Measurements from ENCODE around the gene TNFRSF25. TPM values are rescaled to one million over a fixed set of nuclear protein-coding genes. Genes with fewer than 3 reads are reported as not detected.

TNFRSF25 gene
- total RNA-seq, 4 donors from 2014 or later = 31.0 to 88.4 (median 61.5) TPM

- TF ChIP-seq POLR2A (IDR thresholded peaks at IDR 0.05) (no peak), CTCF (IDR thresholded peaks at IDR 0.05) (no peak)
- H3K36me3 ChIP-seq = no peaks in the 10 kb centered on the region
- peak overlapping the region; percentile 18 to 54 (median 40) for H3K4me3 ChIP-seq
- peaks cover 0 to 16% of the 10 kb centered on the region in 2 donors for H3K27me3 ChIP-seq
- DNase-seq = no peak
- H3K4me1 ChIP-seq = peaks cover 0 to 29% (median 8%) of the 10 kb centered on the region in 4 donors
- no peaks in the 10 kb centered on the region for H3K9me3 ChIP-seq
- H3K27ac ChIP-seq = peak overlapping the region in 1 of 4 donors; percentile 11
These were observed 18.8 kb upstream of the TNFRSF25 start for GRCh38 chr1:6484826-6485167.

GRCh38 chr1:6483761-6484117 lies 17.8 kb upstream of the TNFRSF25 start:
- Histone ChIP-seq H3K27me3 (peaks cover 0 to 16% of the 10 kb centered on the region in 2 donors), H3K27ac (no peak overlapping the region), H3K4me3 (no peak overlapping the region), H3K4me1 (peaks cover 0 to 20% (median 8%) of the 10 kb centered on the region in 4 donors), H3K9me3 (no peaks in the 10 kb centered on the region), H3K36me3 (no peaks in the 10 kb centered on the region)
- no peak for TF ChIP-seq POLR2A (IDR thresholded peaks at IDR 0.05)
- no peak for TF ChIP-seq CTCF (IDR thresholded peaks at IDR 0.05)
- no peak for DNase-seq

- DNase-seq = peak in 2 of 3 donors; percentile 82 to 84
- H3K4me3 ChIP-seq = no peak overlapping the region
- H3K27ac ChIP-seq = peak overlapping the region in 1 of 4 donors; percentile 60
These were observed 17.2 kb upstream of the TNFRSF25 start for GRCh38 chr1:6483017-6483760.

GRCh38 chr1:6481820-6482219 lies 15.8 kb upstream of the TNFRSF25 start:
- Histone ChIP-seq H3K27me3 (peaks cover 0 to 16% of the 10 kb centered on the region in 2 donors), H3K4me3 (no peak overlapping the region), H3K9me3 (no peaks in the 10 kb centered on the region), H3K4me1 (peaks cover 0 to 22% (median 8%) of the 10 kb centered on the region in 4 donors), H3K36me3 (no peaks in the 10 kb centered on the region), H3K27ac (peak overlapping the region in 1 of 4 donors; percentile 39)
- TF ChIP-seq POLR2A (IDR thresholded peaks at IDR 0.05) = no peak
- DNase-seq = no peak

More at GRCh38 chr1:6483017-6483760, 17.2 kb upstream of the TNFRSF25 start:
- H3K27me3 ChIP-seq = peaks cover 0 to 16% of the 10 kb centered on the region in 2 donors
- H3K4me1 ChIP-seq = peaks cover 0 to 20% (median 8%) of the 10 kb centered on the region in 4 donors
- peak in 2 of 6 experiments; percentile 8 to 29 for TF ChIP-seq CTCF (IDR thresholded peaks at IDR 0.05)
- no peak for TF ChIP-seq POLR2A (IDR thresholded peaks at IDR 0.05)
- no peaks in the 10 kb centered on the region for H3K9me3 ChIP-seq
- H3K36me3 ChIP-seq = no peaks in the 10 kb centered on the region

- Histone ChIP-seq H3K4me1 (peaks cover 5 to 28% (median 8%) of the 10 kb centered on the region in 4 donors), H3K27me3 (no peaks in the 10 kb centered on the region), H3K36me3 (no peaks in the 10 kb centered on the region), H3K4me3 (no peak overlapping the region), H3K27ac (peak overlapping the region in 1 of 4 donors; percentile 68), H3K9me3 (no peaks in the 10 kb centered on the region)
- no peak for DNase-seq
- TF ChIP-seq CTCF (IDR thresholded peaks at IDR 0.05) (no peak), POLR2A (IDR thresholded peaks at IDR 0.05) (no peak)
These were observed 11.3 kb upstream of the TNFRSF25 start for GRCh38 chr1:6477039-6477820.

GRCh38 chr1:6476483-6476882 lies 10.5 kb upstream of the TNFRSF25 start:
- Histone ChIP-seq H3K4me3 (no peak overlapping the region), H3K27me3 (no peaks in the 10 kb centered on the region), H3K27ac (peak overlapping the region in 1 of 4 donors; percentile 68), H3K9me3 (no peaks in the 10 kb centered on the region), H3K36me3 (no peaks in the 10 kb centered on the region), H3K4me1 (peaks cover 5 to 28% (median 8%) of the 10 kb centered on the region in 4 donors)
- DNase-seq = peak in 1 of 3 donors; percentile 71
- TF ChIP-seq POLR2A (IDR thresholded peaks at IDR 0.05) (no peak), CTCF (IDR thresholded peaks at IDR 0.05) (no peak)
